Activated CD8-positive, alpha-beta T cell treated with anti-CD3 and anti-CD28 coated beads for 36 hours (primary cell): ENCODE data around the gene BFSP1. TPM values are rescaled to one million over a fixed set of nuclear protein-coding genes. Genes with fewer than 3 reads are reported as not detected.

Experiments used
- ATAC-seq: fragments of 200-7000 bp; cut with Tn5 transposase; one replicate; pipeline ENCODE4 v1.10.0; 2021; ENCODE audit warnings: mild to moderate bottlenecking, moderate library complexity
- CTCF ChIA-PET: fragments of 350-600 bp; sonication (Branson Sonifier 250); formaldehyde crosslinking; loops from one replicate; lab custom pipeline; 2021; ENCODE audit warnings: antibody characterized with exemption; lab: Charles Lee
- POLR2A ChIA-PET: fragments of 350-600 bp; sonication (Branson Sonifier 250); formaldehyde crosslinking; loops from one replicate; lab custom pipeline; 2021; ENCODE audit warnings: antibody characterized with exemption; lab: Charles Lee
- DNase-seq: peaks from one replicate; pipeline ENCODE4 v3.0.0-alpha.2; 2020
- H3K27ac Mint-ChIP-seq: one replicate; pipeline ENCODE4 v1.8.0; 2021; ENCODE audit warnings: mild to moderate bottlenecking, mixed read lengths
- H3K27me3 Mint-ChIP-seq: one replicate; pipeline ENCODE4 v1.8.0; 2021; ENCODE audit warnings: mixed read lengths
- H3K36me3 Mint-ChIP-seq: one replicate; pipeline ENCODE4 v1.8.0; 2021; ENCODE audit warnings: low read depth, mixed read lengths
- H3K4me1 Mint-ChIP-seq: one replicate; pipeline ENCODE4 v1.8.0; 2021; ENCODE audit warnings: low read depth, mixed read lengths
- H3K4me3 Mint-ChIP-seq: one replicate; pipeline ENCODE4 v1.8.0; 2021; ENCODE audit warnings: mild to moderate bottlenecking, moderate library complexity, mixed read lengths
- H3K9me3 Mint-ChIP-seq: one replicate; pipeline ENCODE4 v1.8.0; 2021; ENCODE audit warnings: mixed read lengths
- CTCF ChIP-seq: fragments of 200-600 bp; IDR thresholded peaks from one replicate; pipeline ENCODE4 v1.8.0; 2022; ENCODE audit warnings: antibody characterized with exemption, mild to moderate bottlenecking
- intact Hi-C: fragments of 100-400 bp; cut with micrococcal nuclease; formaldehyde crosslinking; loops from one replicate; pipeline ENCODE4 v1.10.0; 2022
- total RNA-seq, 2 experiments: library from RNA; stranded (reverse); gene quantifications; one replicate each; pipeline ENCODE4 v1.2.3, GENCODE V29; 2021

The BFSP1 gene
- total RNA-seq, 2 experiments from 2014 or later: 0.18 TPM

DNA sequence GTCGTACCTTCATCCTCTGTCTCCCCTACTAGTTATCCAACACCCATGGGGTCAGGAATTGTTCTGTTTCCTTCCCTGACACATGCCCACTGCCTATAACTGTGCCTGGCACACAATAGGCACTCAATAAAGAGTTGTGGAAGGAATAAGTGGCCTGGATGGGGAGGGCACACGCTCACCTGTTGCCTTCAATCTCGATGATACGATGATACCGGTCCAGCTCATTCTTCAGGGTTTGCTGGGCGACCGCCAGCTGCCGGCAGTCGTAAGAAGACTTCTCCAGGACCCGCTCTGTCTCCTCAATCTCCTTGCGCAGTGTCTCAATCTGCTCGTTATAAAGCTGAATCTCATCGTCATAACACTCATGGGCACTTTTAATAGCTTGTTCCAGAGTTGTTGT is 32.5 kb downstream of the BFSP1 start:
- peaks cover 4% of the 10 kb centered on the region for H3K4me1 Mint-ChIP-seq
- CTCF ChIA-PET: interaction anchor here (1.2 kb wide), 1 partner anchor 399 kb away, joined by 5 read pairs; no protein-coding TSS in a partner anchor

GRCh38 chr20:17497821-17498580 is 33.2 kb downstream of the BFSP1 start:
- ATAC-seq (no peak), DNase-seq (no peak)
- ChIA-PET POLR2A (interaction anchor here (0.6 kb wide), 1 partner anchor 316 kb away, joined by 3 read pairs; no protein-coding TSS in a partner anchor), CTCF (interaction anchor here (1.2 kb wide), 1 partner anchor 400 kb away, joined by 5 read pairs; no protein-coding TSS in a partner anchor)
- H3K27ac Mint-ChIP-seq: no peak overlapping the region
- H3K4me3 Mint-ChIP-seq: no peak overlapping the region
- intact Hi-C loops: no loop called here
- no peaks in the 10 kb centered on the region for H3K27me3 Mint-ChIP-seq
- H3K9me3 Mint-ChIP-seq: no peaks in the 10 kb centered on the region
- no peak for TF ChIP-seq CTCF
- no peaks in the 10 kb centered on the region for H3K36me3 Mint-ChIP-seq
- no peaks in the 10 kb centered on the region for H3K4me1 Mint-ChIP-seq

More for the DNA sequence above, 32.5 kb downstream of the BFSP1 start:
- no peak for ATAC-seq
- POLR2A ChIA-PET: no interaction called here
- Mint-ChIP-seq H3K27me3 (no peaks in the 10 kb centered on the region), H3K27ac (no peak overlapping the region), H3K9me3 (no peaks in the 10 kb centered on the region), H3K4me3 (no peak overlapping the region), H3K36me3 (no peaks in the 10 kb centered on the region)
- no peak for TF ChIP-seq CTCF
- intact Hi-C loops: no loop called here
- DNase-seq: no peak

DNA sequence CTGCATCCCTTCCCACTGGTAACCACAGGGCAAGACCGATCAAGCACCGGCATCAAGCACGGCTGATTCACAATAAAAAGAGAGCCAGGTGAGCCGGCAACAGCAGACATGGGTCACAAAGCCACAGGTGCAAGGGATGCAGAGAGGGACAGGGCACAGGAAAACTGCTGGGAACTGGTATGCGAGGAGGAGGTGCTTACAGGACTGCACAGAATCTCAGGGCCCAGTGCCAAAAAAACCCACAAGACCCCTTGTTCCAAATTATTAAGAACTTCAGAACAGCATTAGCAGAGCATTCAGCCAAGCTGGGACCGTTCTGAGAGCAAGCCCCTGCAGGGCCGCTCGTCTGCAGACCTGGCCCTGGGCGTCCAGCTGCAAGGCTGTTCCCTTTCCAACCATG is 35.4 kb downstream of the BFSP1 start:
- no peaks in the 10 kb centered on the region for H3K36me3 Mint-ChIP-seq
- DNase-seq: no peak
- H3K27me3 Mint-ChIP-seq: no peaks in the 10 kb centered on the region

DNA sequence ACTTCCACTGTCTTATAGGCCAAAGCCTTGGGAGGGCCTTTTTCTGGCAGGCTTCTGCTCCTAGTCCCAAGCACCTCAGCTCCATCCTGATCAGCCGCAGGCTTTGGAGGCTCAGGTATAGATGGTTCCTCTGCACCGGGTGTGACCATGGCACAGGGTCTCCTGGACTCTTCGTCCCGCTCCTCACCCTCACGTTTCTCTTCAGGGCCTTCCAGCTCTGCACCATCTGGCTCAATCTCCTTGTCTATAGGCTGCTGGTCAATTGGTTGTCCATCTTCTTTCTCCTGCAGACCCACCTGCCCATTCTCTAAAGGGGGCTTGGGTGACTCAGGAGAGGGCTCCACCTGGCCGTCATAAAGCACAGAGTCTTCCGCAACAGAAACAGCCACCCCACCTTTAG is 37.0 kb downstream of the BFSP1 start:
- TF ChIP-seq CTCF: no peak
- no peaks in the 10 kb centered on the region for H3K36me3 Mint-ChIP-seq
- no peak for ATAC-seq
- H3K27me3 Mint-ChIP-seq: no peaks in the 10 kb centered on the region
- H3K4me1 Mint-ChIP-seq: no peaks in the 10 kb centered on the region
- POLR2A ChIA-PET: no interaction called here
- H3K27ac Mint-ChIP-seq: no peak overlapping the region
- intact Hi-C loops: no loop called here
- H3K4me3 Mint-ChIP-seq: no peak overlapping the region
- CTCF ChIA-PET: interaction anchor here (2.2 kb wide), 1 partner anchor 11 kb away, joined by 9 read pairs; no protein-coding TSS in a partner anchor
- H3K9me3 Mint-ChIP-seq: no peaks in the 10 kb centered on the region
- no peak for DNase-seq

More for the DNA sequence above, 35.4 kb downstream of the BFSP1 start:
- no peak for ATAC-seq
- Mint-ChIP-seq H3K4me1 (no peaks in the 10 kb centered on the region), H3K4me3 (no peak overlapping the region), H3K9me3 (no peaks in the 10 kb centered on the region), H3K27ac (no peak overlapping the region)
- no peak for TF ChIP-seq CTCF
- ChIA-PET POLR2A (no interaction called here), CTCF (interaction anchor here (2.2 kb wide), 1 partner anchor 9 kb away, joined by 9 read pairs; no protein-coding TSS in a partner anchor)
- intact Hi-C loops: no loop called here

DNA sequence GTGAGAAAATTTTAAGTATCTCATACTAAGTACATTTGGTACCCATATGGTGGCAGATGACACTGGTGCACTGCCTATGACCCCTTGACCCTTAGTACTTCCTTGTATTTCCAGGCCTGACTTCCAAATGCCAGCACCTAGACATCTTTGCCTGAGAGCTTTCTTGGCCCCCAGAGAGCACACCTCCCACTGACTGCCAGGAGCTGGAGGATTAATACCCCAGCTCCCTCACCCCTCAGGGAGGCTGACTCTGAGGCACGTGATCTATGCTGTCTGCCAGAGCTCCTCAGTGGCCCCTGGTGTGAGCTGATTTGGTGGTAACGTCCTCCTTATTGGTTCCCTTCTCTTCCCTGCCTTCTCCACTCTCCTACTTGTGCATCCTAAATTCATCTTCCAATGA is 38.0 kb downstream of the BFSP1 start:
- ATAC-seq (no peak), DNase-seq (no peak)
- intact Hi-C loops: no loop called here
- no peaks in the 10 kb centered on the region for H3K9me3 Mint-ChIP-seq
- POLR2A ChIA-PET: no interaction called here
- H3K36me3 Mint-ChIP-seq: no peaks in the 10 kb centered on the region
- H3K4me1 Mint-ChIP-seq: no peaks in the 10 kb centered on the region
- CTCF ChIA-PET: interaction anchor here (1.2 kb wide), 1 partner anchor 12 kb away, joined by 3 read pairs; no protein-coding TSS in a partner anchor
- no peak overlapping the region for H3K27ac Mint-ChIP-seq
- H3K27me3 Mint-ChIP-seq: no peaks in the 10 kb centered on the region
- TF ChIP-seq CTCF: no peak
- no peak overlapping the region for H3K4me3 Mint-ChIP-seq
